ENCODE data around the gene PLCB1.

Gene PLCB1

GRCh38 chr20:8322662-8323217, 190.7 kb downstream of the PLCB1 start:
- Mint-ChIP-seq H3K9me3 (ENCODE audit: low read depth) (no peaks in the 10 kb centered on the region), H3K4me3 (no peak overlapping the region), H3K4me1 (ENCODE audit: low read depth) (no peaks in the 10 kb centered on the region), H3K27me3 (no peaks in the 10 kb centered on the region), H3K27ac (no peak overlapping the region), H3K36me3 (no peaks in the 10 kb centered on the region)

GRCh38 chr20:8326191-8326590, 194.1 kb downstream of the PLCB1 start:
- no peaks in the 10 kb centered on the region for H3K36me3 Mint-ChIP-seq
- H3K27me3 Mint-ChIP-seq = no peaks in the 10 kb centered on the region
- no peak overlapping the region for H3K4me3 Mint-ChIP-seq
- no peaks in the 10 kb centered on the region for H3K9me3 Mint-ChIP-seq (ENCODE audit: low read depth)
- H3K4me1 Mint-ChIP-seq (ENCODE audit: low read depth) = no peaks in the 10 kb centered on the region
- H3K27ac Mint-ChIP-seq = no peak overlapping the region

GRCh38 chr20:8326899-8327298, 194.8 kb downstream of the PLCB1 start:
- no peaks in the 10 kb centered on the region for H3K27me3 Mint-ChIP-seq

GRCh38 chr20:8328189-8328588, 196.1 kb downstream of the PLCB1 start:
- H3K4me1 Mint-ChIP-seq (ENCODE audit: low read depth) = no peaks in the 10 kb centered on the region
- H3K27ac Mint-ChIP-seq = no peak overlapping the region
- no peak overlapping the region for H3K4me3 Mint-ChIP-seq
- no peaks in the 10 kb centered on the region for H3K27me3 Mint-ChIP-seq
- H3K9me3 Mint-ChIP-seq (ENCODE audit: low read depth) = no peaks in the 10 kb centered on the region
- no peaks in the 10 kb centered on the region for H3K36me3 Mint-ChIP-seq

More at GRCh38 chr20:8326899-8327298, 194.8 kb downstream of the PLCB1 start:
- no peak overlapping the region for H3K27ac Mint-ChIP-seq
- H3K4me1 Mint-ChIP-seq (ENCODE audit: low read depth) = no peaks in the 10 kb centered on the region
- H3K4me3 Mint-ChIP-seq = no peak overlapping the region
- no peaks in the 10 kb centered on the region for H3K36me3 Mint-ChIP-seq
- no peaks in the 10 kb centered on the region for H3K9me3 Mint-ChIP-seq (ENCODE audit: low read depth)

DNA sequence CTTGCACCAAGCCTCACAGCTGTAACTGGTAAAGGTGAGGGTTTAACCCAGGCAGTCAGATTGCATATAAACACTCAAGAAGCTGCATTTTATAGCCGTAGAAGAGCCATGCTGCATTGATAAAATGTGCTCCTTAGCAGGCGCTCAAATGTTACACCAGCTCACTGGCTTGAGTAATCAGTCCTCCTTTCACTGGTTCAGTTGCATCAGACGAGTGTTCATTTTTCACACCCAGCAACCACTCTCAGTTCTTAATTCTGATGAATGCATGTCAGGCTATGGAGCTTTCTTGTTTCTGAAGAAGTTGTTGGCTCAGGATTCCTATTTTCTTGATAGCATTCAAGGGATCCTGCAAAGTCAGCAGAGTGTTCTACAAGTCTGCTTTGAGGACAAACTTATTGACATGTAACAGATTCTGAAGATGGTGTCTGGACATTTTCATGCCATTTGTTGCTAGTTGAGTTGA, 198.3 kb downstream of the PLCB1 start:
- H3K27ac Mint-ChIP-seq = no peak overlapping the region

DNA sequence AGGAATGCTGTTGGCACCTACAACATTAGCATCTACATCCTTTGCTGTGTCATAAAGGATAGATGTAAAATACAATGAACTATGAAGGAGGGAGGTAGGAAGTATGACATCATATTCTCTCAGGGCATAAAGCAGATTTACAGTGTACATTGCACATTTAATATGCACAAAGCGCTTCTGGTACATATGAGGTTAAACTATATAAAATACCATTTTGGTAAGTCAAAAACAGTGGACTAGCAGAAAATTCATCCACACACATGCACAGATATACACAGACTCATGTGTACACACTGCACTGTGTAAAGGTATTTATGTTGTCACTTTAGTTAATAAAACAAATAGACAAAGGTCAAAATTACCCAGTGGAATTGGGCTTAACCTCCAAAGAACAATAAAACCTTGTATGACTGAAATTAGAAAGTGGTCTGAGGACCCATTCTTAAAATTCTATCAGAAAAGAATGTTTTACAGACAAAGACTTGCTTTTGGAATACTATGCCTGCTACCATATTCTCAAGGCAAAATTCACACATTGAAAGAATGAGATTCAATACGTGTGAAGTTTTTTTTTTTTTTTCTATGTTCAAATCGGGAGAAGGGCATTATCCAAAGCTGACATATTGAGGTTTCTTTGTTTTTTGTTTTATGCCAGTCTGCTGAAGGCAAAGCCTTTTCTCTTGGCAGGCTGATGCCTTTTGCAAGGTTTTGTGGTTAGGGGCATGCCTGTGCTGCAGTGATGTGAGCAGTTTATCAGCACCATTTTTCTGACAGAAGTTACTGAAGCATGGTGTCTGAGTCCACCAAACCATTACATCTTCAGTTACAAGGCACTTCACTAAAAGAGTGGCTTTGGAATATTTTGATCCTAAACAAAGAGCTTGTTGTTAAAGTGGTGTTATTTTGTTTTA, 199.0 kb downstream of the PLCB1 start:
- Mint-ChIP-seq H3K4me1 (ENCODE audit: low read depth) (no peaks in the 10 kb centered on the region), H3K4me3 (no peak overlapping the region), H3K9me3 (ENCODE audit: low read depth) (no peaks in the 10 kb centered on the region), H3K27ac (no peak overlapping the region), H3K27me3 (no peaks in the 10 kb centered on the region), H3K36me3 (no peaks in the 10 kb centered on the region)

More for the DNA sequence above, 198.3 kb downstream of the PLCB1 start:
- Mint-ChIP-seq H3K9me3 (ENCODE audit: low read depth) (no peaks in the 10 kb centered on the region), H3K27me3 (no peaks in the 10 kb centered on the region), H3K36me3 (no peaks in the 10 kb centered on the region), H3K4me1 (ENCODE audit: low read depth) (no peaks in the 10 kb centered on the region), H3K4me3 (no peak overlapping the region)

DNA sequence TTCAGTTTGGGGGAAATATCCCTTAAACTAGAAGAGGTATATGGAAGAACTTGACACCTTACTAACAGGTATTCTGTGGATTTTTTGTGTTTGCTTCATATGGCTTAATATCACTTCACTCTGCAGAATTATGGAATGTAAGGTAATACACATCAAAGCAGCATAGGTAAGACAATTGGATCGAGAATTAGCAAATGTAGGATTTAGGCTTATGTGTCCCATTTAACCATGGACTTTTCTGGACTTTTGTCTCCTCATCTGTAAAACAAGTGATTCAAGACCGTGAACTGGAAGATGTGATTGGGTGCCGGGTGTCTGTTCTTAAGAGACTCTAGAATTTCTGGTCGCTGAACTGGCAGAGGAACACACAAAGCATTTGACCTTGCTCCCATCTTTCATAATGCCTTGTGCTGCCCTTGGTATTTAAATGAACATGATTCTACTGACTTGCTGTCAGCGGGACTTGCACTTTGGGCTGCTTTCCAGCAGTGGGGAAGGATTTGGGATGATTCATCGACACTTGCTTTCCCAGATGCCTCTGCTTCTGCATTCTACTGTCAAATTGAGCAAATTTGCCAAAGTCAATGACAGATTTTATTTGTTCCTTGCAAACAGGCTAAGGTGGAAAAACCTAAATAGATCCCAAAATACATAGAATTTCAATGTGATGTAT, 199.8 kb downstream of the PLCB1 start:
- H3K27ac Mint-ChIP-seq = no peak overlapping the region
- H3K27me3 Mint-ChIP-seq = no peaks in the 10 kb centered on the region
- H3K9me3 Mint-ChIP-seq (ENCODE audit: low read depth) = no peaks in the 10 kb centered on the region
- H3K4me1 Mint-ChIP-seq (ENCODE audit: low read depth) = no peaks in the 10 kb centered on the region
- no peak overlapping the region for H3K4me3 Mint-ChIP-seq
- H3K36me3 Mint-ChIP-seq = no peaks in the 10 kb centered on the region

GRCh38 chr20:8334641-8335040, 202.6 kb downstream of the PLCB1 start:
- H3K4me3 Mint-ChIP-seq = no peak overlapping the region
- no peak overlapping the region for H3K27ac Mint-ChIP-seq
- H3K27me3 Mint-ChIP-seq = no peaks in the 10 kb centered on the region
- H3K4me1 Mint-ChIP-seq (ENCODE audit: low read depth) = no peaks in the 10 kb centered on the region
- H3K36me3 Mint-ChIP-seq = no peaks in the 10 kb centered on the region
- H3K9me3 Mint-ChIP-seq (ENCODE audit: low read depth) = no peaks in the 10 kb centered on the region

- Mint-ChIP-seq H3K27ac (no peak overlapping the region), H3K36me3 (no peaks in the 10 kb centered on the region), H3K4me1 (ENCODE audit: low read depth) (no peaks in the 10 kb centered on the region), H3K4me3 (no peak overlapping the region), H3K9me3 (ENCODE audit: low read depth) (no peaks in the 10 kb centered on the region), H3K27me3 (no peaks in the 10 kb centered on the region)
These were observed 203.0 kb downstream of the PLCB1 start for GRCh38 chr20:8335059-8335458.

DNA sequence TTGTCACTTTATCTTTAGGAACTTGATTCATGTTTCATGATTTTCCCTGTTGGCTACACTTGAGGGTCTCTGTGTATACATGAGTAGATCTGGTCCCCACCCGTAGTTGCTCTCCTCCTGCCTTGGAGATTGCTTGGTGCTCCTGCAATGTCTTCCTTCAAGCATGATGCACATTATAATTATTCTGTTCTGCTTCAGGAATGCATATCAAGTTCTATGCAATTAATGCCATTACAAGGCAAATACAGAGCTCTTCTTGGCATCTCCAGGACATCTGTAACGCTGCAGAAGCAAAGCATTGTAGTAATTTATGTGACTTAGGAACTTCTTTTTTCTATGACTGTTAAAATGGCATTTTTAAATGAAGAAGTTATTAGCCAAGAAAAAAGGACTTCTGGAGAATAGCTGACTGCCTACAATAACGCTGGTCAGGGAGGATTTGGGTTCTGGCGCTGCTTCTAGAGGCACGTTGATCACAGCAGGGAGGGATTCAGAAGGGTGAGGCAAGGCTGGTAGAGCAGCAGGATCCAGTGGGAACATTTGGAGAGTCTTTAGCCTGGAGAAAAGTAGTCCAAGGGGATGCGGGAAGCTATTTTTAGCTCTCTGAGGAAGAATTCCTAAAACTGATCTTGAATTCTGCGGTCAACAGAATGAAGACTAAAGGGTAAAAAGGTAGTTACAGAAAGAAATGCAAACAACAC, 203.6 kb downstream of the PLCB1 start:
- H3K27ac Mint-ChIP-seq = no peak overlapping the region
- no peaks in the 10 kb centered on the region for H3K9me3 Mint-ChIP-seq (ENCODE audit: low read depth)
- no peaks in the 10 kb centered on the region for H3K27me3 Mint-ChIP-seq
- no peaks in the 10 kb centered on the region for H3K4me1 Mint-ChIP-seq (ENCODE audit: low read depth)
- H3K4me3 Mint-ChIP-seq = no peak overlapping the region
- no peaks in the 10 kb centered on the region for H3K36me3 Mint-ChIP-seq

- no peak overlapping the region for H3K27ac Mint-ChIP-seq
- no peaks in the 10 kb centered on the region for H3K27me3 Mint-ChIP-seq
- no peaks in the 10 kb centered on the region for H3K4me1 Mint-ChIP-seq (ENCODE audit: low read depth)
- no peaks in the 10 kb centered on the region for H3K36me3 Mint-ChIP-seq
- no peaks in the 10 kb centered on the region for H3K9me3 Mint-ChIP-seq (ENCODE audit: low read depth)
- H3K4me3 Mint-ChIP-seq = no peak overlapping the region
These were observed 207.3 kb downstream of the PLCB1 start for GRCh38 chr20:8339349-8339748.

DNA sequence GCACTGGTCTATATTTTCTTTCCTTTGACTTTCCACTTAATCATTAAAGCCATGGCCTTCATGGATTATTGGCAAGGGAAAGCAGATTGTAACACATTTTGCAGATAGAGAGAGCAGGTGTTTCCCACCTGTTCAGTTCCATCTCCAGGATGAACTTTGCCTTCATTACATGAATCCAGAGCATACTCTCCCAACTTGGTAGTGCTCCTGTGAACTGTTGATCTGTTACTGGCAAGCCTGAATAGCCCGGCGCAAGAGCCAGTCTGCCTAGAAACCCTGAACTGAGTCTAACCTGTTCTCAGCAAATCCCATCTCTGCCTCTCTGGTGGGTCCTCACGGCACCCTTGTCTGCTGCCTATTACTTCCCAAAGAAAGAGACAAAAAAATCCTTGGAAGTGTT, 210.3 kb downstream of the PLCB1 start:
- Mint-ChIP-seq H3K4me3 (no peak overlapping the region), H3K36me3 (no peaks in the 10 kb centered on the region), H3K27ac (no peak overlapping the region), H3K9me3 (ENCODE audit: low read depth) (no peaks in the 10 kb centered on the region), H3K27me3 (no peaks in the 10 kb centered on the region), H3K4me1 (ENCODE audit: low read depth) (no peaks in the 10 kb centered on the region)

DNA sequence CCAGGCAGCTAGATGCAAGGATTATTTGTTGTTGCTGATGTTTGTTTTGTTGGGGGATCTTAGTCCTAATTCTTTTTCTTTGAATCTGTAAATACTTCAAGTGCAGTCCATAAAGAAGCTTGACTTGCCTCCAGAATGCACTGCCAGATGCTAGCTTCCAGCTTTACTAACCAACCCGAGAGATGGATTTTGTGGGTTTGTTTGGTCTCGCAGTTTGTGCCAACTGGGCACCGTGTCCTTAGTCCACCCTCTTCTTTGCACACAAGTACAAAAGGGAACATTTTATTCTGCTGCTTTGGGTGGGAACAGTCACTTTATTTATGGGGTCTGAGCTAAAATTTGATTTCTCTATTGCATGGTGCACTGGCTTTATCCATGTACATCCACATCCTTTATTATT, 212.0 kb downstream of the PLCB1 start:
- Mint-ChIP-seq H3K4me1 (ENCODE audit: low read depth) (no peaks in the 10 kb centered on the region), H3K27ac (no peak overlapping the region), H3K4me3 (no peak overlapping the region), H3K36me3 (no peaks in the 10 kb centered on the region), H3K27me3 (peaks cover 2% of the 10 kb centered on the region), H3K9me3 (ENCODE audit: low read depth) (no peaks in the 10 kb centered on the region)

- Mint-ChIP-seq H3K9me3 (ENCODE audit: low read depth) (no peaks in the 10 kb centered on the region), H3K27ac (no peak overlapping the region), H3K27me3 (peaks cover 2% of the 10 kb centered on the region), H3K4me1 (ENCODE audit: low read depth) (no peaks in the 10 kb centered on the region), H3K4me3 (no peak overlapping the region), H3K36me3 (peaks cover 2% of the 10 kb centered on the region)
These were observed 212.6 kb downstream of the PLCB1 start for GRCh38 chr20:8344631-8345030.

Data from activated naive CD8-positive, alpha-beta T cell (primary cell).